OCI-LY1 (cell line): ENCODE data around the gene TRPM6.

Experiments
- EZH2 ChIP-seq: fragments of 200-600 bp; sonication (generic), shearing (Covaris generic); IDR thresholded peaks from 2 replicates; pipeline ENCODE4 v1.8.0; 2017; ENCODE audit warnings: borderline replicate concordance, mixed run types, mild to moderate bottlenecking, antibody characterized with exemption, low read length, moderate library complexity, mixed read lengths
- TF ChIP-seq, protein P1 (sequence below): fragments of 200-600 bp; sonication (generic), shearing (Covaris generic); IDR thresholded peaks from 2 replicates; pipeline ENCODE4 v1.5.1; 2017; ENCODE audit warnings: mild to moderate bottlenecking, antibody characterized with exemption, low read length, moderate library complexity, mixed read lengths

- TF ChIP-seq, protein P1, sequence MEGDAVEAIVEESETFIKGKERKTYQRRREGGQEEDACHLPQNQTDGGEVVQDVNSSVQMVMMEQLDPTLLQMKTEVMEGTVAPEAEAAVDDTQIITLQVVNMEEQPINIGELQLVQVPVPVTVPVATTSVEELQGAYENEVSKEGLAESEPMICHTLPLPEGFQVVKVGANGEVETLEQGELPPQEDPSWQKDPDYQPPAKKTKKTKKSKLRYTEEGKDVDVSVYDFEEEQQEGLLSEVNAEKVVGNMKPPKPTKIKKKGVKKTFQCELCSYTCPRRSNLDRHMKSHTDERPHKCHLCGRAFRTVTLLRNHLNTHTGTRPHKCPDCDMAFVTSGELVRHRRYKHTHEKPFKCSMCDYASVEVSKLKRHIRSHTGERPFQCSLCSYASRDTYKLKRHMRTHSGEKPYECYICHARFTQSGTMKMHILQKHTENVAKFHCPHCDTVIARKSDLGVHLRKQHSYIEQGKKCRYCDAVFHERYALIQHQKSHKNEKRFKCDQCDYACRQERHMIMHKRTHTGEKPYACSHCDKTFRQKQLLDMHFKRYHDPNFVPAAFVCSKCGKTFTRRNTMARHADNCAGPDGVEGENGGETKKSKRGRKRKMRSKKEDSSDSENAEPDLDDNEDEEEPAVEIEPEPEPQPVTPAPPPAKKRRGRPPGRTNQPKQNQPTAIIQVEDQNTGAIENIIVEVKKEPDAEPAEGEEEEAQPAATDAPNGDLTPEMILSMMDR, result peak; percentile 81
- TF ChIP-seq EZH2, result no peak
Measured at GRCh38 chr9:74777136-74777879, 110.4 kb downstream of the TRPM6 start.
